NCI-H460 (cell line): ENCODE measurements around the gene OTX2. TPM values are rescaled to one million over a fixed set of nuclear protein-coding genes. Genes with fewer than 3 reads are reported as not detected.

Experiments used
- DNase-seq: peaks from one replicate; pipeline ENCODE4 v3.0.0-alpha.2; 2016; ENCODE audit warnings: low read depth; ENCODE audit errors: extremely low read depth
- polyA plus RNA-seq: library from polyadenylated mRNA; depleted of rRNA; stranded (reverse); fragments of >200 nt; gene quantifications from 2 replicates; pipeline ENCODE4 v1.2.3, GENCODE V29; 2014; cell fraction: nucleus; rRNA removed
- total RNA-seq: library from RNA; depleted of rRNA; stranded (reverse); fragments of >200 nt; shearing (Covaris generic); gene quantifications from 2 replicates; pipeline ENCODE4 v1.2.3, GENCODE V29; 2014; rRNA removed

Gene OTX2
- total RNA-seq: not detected in 2 replicates
- not detected in 2 replicates for polyA plus RNA-seq

DNA sequence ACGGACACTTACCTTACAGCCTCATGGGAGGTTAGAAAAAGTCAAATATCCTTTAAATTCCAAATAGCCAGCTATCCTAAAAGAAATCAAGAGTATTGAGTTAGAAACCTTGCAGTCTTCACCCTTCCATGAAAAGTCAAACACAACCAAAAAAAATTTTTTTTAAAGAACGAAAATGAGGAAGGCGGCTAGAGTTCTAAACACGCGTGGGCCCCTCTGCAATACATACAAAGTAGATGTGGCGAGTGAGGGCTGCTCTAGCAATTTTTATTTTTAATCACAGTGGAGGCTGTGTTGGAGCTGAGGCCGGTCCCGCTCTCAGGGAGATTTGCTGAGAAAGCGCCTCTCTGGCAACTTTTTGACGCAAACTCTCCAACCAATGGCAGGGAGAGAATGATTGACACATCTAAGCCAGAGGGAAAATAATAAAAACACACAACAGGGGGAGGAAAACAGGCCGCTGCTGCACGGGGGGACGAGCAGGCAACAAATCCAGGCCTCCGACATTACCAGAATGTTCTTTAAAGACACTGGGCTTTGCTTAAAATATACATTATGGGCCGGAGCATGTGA is at the start of gene OTX2:
Gene OTX2 (minus strand): TSS at position 333 of the 573 bp plus-strand sequence. CDS start 5,023 bp downstream, outside the sequence.
- no peak for DNase-seq

GRCh38 chr14:56858422-56858821 is 48.1 kb upstream of the OTX2 start:
- no peak for DNase-seq

DNA sequence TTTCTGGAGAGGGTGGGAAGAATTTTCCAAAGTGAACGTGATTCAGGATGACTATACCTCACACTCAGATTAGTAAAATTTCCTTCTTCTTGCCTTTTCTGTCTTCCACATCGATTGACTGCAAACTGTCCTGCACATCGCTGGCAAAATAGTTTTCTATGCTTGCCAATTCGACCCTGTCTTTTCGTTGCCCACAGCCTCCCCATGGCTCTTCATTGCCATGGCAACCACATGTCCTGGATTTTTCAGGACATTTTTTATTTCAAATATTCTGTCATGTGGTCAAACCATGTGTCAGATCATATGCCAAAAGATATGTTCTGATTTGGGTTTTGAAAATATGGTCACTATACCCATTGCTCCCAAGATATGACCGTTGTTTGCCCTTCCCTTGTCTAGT is 46.9 kb upstream of the OTX2 start:
- no peak for DNase-seq

DNA sequence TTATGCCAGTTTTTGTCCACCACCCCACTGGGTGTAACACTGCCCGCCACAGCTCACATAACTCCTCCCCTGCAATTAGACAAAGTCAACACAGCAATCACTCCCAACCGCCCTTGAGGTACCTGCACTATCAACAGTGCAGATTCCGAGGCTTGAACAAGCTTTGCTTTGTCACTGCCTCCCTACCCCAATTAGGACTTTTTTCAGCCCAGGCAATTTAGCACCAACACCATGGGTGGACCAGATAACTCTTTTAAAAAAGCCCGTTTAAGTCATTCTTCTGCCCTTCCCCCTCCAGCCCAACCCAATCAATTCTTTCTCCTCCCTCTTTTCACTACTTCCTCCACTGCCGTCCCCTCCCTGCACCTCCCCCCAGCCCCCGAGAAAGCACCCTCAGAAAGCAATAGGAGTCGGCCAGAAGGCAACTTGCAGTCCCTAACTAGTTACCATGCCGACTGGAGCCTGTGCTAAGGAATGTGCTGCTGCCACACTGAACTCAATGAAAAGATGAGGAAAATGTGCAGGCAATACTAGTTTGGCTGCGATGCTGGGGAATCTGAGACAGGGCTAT is 45.7 kb upstream of the OTX2 start:
- DNase-seq: no peak

DNA sequence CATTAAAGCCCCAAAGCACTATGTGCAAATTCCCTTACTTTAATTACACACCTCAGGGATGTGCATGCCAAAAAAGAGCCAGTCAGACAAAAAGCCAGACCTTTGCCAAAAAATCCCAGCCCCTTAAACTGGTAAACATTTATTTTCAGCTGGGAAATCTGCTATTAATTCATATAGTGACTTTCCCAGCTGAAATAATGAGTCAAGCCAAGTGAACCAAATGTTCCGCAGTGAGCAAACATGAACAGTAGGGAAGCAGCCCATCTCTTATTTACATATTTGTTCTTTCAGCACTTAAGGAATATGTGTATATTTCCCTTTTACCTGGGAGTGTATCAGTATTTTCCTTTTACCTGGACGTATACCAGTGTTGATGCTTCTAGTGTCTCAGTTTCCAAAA is 44.0 kb upstream of the OTX2 start:
- DNase-seq: no peak

GRCh38 chr14:56846970-56847930 is 37.0 kb upstream of the OTX2 start:
- no peak for DNase-seq

- no peak for DNase-seq
Observed at GRCh38 chr14:56844406-56845002, 34.2 kb upstream of the OTX2 start.

DNA sequence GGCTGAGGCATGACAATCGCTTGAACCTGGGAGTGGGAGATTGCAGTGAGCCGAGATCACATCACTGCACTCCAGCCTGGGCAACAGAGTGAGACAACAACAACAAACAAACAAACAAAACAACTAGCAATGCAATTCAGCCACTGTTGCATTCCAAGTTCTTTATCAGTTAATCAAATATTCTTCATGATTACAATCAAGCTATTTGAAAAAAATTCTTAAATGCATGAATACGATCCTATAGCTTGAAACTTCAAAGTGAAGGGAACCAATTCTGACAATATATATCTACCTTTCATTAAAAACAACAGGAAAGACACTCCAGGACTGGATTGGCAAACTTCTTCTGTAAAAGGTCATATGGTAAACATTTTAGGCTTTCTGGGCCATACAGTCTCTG is 31.3 kb upstream of the OTX2 start:
- DNase-seq: no peak

DNA sequence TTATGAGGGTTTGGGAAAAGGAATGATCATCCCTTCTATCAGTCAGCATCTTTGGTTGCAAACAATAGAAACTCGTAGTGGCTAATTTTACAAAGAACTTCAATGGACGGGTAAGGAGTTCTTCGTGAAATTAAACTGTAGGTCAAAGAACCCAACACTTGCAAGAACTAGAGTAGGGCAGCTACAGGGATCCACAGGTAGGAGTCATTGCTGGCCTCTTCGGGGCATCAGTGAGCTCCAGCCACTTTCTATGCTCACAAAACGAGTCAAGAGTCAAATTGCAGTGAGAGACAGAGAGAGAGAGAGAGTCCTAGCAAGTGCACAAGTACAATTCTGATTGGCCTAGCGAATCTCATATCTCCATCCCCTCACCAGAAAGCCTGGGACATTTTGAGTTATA is 29.9 kb upstream of the OTX2 start:
- DNase-seq: no peak

GRCh38 chr14:56829151-56829550 is 18.9 kb upstream of the OTX2 start:
- no peak for DNase-seq

DNA sequence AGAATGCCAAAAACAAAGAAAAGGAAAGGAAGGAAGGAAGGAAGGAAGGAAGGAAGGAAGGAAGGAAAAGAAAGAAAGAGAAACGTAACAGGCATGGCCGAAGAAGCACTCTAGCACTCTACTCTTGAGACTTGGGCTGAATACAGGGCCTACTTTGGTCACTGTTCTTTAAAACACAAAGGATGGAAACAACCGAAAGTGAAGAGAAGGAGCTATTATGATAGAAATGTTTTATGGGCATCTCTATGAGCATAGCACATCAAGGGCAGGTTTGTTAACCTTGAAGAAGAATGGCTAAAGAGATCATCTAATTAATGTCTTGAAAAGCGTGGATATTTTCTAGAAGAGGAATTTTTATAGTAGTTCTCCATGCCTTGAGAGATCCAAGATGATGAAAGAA is 15.9 kb upstream of the OTX2 start:
- DNase-seq: no peak

GRCh38 chr14:56821805-56822610 is 11.7 kb upstream of the OTX2 start:
- DNase-seq: no peak

- no peak for DNase-seq
Observed at GRCh38 chr14:56821177-56821576, 10.9 kb upstream of the OTX2 start.

DNA sequence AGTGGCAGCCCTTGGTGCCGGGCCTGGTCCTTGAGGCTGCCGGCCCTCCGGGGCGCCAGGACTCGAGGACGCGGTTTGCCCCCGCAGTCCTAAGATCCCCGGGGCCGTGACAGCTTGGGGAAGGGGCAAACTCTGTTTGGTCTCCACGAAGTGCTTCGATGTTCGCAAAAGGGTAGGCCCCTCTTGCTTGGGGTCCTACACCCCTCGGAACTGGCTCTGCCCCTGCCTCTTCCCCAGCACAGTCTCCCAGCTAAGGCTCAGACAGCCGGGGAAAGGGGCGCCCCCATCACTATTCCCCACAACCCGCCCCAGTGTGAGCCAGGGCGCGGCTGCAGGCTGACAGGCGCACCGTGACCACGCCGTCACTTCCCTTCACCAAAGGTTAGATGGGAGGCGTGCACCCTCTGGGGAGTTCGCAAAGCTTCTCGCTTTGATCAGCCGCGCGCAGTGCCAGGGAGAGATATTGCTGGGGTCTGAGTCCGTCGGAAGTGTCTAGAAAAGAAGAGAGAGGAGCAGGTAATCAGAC is 7.2 kb upstream of the OTX2 start:
- no peak for DNase-seq

DNA sequence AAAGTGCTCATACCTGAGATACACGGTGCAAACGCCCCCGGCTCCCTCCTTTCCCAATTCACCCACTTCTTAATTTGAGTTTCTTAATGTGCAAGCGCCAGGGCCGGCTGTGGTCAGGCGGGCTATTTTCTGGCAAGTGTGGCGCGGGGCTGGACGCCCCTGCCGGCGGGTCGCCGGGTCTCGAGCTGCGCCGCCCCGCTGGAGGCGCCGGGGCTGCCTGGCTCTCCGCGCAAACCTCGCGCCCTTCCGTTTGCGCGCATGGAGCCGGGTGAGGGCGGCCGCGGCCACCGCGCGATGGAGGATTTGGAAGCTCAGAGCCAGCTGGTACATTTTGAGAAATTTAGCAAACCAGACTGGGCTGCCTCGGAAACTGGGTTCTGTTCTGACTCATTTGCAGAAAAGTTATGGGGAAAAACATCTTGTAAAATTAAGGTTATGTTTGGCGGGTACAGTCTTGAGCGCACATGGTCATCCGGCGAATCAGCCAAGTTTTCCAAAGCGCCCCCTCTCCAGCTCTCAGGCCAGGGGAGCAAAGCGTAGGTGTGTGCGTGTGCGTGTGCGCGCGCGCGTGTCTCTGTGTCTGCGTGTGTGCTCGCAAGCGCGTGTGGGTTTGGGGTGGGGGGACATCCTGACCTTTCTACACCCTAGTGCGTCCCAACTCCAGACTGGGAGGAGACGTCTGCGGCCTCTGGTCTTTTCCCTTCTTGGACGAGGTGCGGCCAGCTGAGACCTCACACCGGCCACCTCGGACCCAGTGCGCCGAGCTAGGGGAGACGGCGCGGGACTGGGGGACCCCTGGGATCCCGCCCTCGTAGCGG is 6.5 kb upstream of the OTX2 start:
- no peak for DNase-seq

- no peak for DNase-seq
Observed at GRCh38 chr14:56815745-56816144, 5.5 kb upstream of the OTX2 start.

DNA sequence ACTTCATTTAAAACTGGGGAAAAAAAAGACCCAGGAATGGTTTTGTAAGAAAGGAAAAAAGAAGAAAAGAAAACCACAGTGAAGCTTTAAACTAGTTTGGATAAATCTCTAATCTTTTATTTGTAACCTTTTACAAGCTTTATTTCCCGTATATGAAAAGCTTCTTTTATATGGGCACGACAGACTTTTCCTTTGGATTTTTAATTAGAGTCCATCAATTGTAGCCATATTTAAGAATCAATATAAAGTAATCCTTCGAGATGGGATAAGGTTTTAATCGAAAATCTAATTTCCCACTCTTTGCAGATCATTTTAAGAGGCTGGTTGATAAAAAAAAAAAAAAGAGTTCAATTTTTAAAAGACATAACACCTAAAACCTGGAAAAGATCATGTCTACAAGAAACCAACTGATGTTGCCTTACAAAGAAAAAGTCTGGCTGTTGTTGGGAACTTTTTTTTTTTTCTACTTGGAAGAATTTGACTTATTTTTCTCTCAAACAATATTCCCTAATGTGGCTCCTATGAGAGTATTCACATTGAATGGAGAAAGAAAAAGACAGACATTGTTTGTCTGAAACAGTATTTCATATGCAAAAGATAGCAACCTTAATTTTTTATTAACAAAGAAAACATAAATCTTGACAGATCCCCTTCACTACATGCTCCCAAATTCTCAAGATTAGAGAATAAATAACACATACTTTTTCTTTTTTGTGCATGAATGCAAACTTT is 4.9 kb upstream of the OTX2 start:
- DNase-seq: no peak

GRCh38 chr14:56814519-56814959 is 4.3 kb upstream of the OTX2 start:
- DNase-seq: no peak

DNA sequence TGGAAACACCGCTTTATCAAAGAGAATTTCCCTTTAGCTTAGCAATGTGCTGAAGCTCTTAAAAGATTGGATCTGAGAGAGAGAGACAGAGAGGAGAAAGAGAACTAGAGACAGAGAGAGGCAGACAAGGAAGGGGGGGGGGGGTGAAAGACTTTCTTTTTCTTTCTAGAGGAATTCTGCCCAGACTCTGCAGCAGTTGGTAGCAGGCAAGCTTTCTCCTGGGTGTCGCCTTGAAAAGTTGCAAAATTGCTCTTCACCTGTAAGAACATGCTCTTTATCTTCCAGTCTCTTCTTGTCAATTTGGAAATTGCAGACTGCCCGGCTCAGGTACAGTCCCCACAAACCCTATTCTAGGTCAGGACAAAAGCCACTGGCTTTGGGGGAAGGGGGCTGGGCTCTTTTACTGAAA is 2.9 kb upstream of the OTX2 start:
- no peak for DNase-seq
